Ramos (cell line): Measurements from ENCODE around the gene FGG.

Experiments
- in situ Hi-C: fragments of 300-500 bp; cut with MboI; formaldehyde crosslinking; loops from one replicate; pipeline ENCODE4 v1.14.3; 2022; ENCODE audit warnings: low sequenced_read_pairs; ENCODE audit not compliant: unreplicated experiment

FGG gene

GRCh38 chr4:154589296-154590197, 22.9 kb downstream of the FGG start:
- in situ Hi-C loops = no loop called here

DNA sequence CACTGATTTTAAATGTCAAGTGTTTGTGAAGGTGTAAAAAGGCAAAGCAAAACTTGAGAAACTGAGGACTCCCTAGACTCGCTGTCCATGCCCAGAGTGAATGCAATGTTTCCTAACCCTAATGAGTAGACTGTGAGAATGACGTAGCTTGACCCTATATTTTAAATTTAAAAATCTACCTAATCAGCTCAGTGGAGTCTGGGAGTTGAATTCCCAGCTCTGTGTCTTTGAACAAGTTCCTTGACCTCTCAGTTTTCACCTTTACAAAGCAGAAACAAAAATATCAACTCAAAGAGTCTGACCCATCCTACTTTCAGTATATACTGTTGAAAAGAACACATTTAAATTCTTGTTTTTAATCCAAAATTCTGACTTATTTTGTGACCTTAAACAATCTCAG, 24.3 kb downstream of the FGG start:
- in situ Hi-C loops = no loop called here

- in situ Hi-C loops = no loop called here
Observed at GRCh38 chr4:154586296-154587033, 26.0 kb downstream of the FGG start.

DNA sequence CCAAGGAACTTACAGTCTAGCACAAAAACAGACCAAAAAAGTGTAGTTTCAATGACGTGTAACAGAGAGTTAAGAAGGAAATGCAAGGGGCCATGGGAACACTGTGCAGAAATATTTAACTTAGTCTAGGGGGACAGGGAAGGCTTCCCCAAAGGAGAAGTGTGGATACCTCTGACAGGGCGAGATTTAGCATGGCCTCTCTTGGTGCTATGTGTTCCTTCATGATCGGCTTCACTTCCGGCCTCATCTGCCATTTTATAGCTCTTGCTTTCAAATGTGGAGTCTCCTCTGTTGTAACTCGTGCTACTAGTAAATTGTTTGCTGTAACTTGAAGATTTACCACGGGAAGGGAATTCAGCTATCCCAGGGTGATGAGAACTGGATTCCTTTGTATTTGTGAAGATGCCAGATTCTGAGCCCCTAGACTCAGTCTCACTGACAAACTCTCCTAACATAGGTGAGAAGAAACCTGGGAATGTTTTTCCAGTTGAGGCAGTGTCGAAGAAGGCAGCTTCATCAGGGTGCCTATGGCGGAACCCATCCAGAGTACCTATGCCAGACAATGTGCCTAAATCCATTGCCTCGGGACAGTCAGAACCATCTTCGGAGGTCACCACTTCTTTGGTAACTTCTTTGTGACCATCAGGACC, 27.0 kb downstream of the FGG start:
- in situ Hi-C loops = no loop called here

DNA sequence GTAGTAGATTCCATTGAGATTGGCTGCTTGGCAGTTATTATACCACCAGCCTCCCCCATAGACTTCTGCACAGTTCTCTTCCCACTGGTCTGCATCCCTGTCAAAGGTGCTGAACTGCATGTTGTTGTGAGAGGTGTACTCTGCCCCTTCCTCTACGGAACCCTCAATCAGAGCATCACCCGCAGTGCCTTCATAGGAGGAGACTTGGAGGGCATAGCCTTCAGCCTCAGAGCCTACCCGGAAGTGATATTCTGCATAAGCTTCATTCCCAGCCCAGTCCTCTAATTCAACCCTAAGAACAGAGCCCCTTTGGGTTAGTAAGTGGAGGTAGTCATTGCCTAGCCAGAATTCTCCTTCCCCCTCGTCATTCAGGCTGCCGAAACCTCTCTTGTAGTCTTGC, 28.2 kb downstream of the FGG start:
- in situ Hi-C loops = no loop called here

DNA sequence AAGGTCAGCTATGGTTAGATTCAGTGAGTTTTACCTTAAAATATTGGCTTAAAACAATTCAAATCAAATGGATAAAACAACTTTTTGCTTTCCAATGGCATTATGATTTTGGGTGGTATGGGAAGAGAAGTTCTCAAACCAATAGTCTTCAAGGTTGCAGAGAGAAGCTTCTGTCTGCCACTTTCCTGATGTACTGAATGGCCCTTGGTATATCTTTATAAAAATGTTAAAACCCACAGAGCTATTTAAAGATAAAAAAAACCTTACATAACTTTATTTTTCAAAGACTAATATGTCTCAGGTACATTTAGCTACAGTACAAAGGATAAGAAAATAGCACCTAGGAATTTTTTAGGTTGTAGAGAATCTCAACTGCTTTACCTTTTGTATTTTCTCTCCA, 28.8 kb downstream of the FGG start:
- in situ Hi-C loops = no loop called here

DNA sequence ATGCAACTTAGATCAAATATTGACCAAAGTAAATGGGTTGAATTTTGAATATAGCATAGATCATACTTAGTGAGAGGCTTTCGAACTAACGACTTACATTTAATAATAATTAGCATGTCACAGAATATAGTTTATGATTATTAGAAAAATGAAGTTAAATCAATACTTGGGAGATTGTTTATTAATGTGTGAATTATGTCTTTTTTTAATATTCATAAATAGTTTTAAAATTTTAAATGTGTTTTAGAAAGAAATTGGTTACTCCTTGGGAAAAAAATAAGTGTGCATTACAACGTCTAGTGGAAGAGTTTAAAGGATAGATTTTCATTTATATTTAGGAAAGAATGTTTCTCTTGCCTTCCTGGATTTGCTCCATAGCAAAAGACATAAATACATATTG, 29.2 kb downstream of the FGG start:
- in situ Hi-C loops = no loop called here

- in situ Hi-C loops = no loop called here
Observed at GRCh38 chr4:154582723-154583122, 29.7 kb downstream of the FGG start.

- in situ Hi-C loops = no loop called here
Observed at GRCh38 chr4:154579927-154580326, 32.5 kb downstream of the FGG start.

DNA sequence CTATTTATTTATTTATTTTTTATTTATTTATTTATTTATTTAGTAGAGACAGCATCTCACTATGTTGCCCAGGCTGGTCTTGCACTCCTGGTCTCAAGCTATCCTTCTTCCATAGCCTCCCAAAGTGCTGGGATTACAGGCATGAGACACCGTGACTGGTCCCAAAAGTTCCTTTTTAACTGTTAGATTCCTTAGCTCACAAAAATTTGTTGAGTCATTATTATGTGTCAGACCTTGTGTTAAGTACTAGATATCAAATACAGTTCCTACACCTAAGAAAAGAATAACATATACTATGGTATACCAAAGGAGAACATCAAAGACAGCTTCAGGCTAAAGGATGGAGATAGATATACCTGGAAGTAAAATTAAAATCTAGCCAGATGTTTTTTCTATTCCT, 33.5 kb downstream of the FGG start:
- in situ Hi-C loops = no loop called here

- in situ Hi-C loops = no loop called here
Observed at GRCh38 chr4:154577324-154577723, 35.1 kb downstream of the FGG start.

DNA sequence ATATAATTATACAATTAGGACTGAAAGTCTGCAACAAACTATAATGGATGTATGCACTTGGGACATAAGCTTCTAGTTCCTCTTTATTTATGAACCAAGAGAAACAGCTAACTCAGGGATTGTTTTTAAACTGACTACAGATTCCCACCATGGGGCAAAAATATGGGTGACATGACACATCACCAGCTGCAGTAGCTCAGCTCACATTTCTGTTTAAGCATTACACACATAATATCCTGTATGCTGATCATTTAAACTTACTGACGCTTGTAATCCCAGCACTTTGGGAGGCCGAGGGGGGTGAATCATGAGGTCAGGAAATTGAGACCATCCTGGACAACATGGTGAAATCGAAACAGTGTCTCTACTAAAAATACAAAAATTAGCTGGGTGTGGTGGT, 38.1 kb downstream of the FGG start:
- in situ Hi-C loops = loop anchor here (25.0 kb wide), 1 partner anchor 788 kb away; no protein-coding TSS in a partner anchor

DNA sequence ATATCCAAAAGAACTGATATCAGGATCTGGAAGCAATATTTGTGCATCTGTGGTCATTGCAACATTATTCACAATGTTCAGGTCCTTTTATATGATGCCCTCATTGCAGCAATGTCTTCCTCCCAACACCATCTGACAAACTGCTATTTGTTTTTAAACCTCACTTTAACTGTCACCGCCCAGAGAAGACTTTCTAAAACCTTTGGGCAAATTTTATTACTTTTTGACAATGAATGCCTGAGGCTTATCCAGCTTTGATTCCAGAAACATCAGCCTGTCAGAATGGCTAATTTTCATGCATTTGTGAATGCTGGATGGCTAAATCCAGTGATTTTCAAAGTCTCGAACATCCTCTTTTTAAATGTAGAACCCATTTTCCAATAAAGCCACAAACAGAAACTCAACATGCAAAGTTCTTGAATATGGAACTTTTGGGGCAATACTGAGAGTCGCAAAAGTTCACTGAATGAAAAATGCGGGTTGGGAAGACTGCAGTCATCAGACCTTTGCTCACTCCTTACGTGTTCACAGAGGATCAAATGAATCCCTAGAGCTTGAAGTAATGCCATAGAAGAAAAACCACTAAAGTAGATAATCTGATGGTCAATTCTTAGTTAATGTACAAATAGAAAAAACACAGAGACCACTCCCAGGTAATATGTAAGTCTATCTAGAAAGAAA, 39.1 kb downstream of the FGG start:
- in situ Hi-C loops = loop anchor here (25.0 kb wide), 1 partner anchor 789 kb away; no protein-coding TSS in a partner anchor

- in situ Hi-C loops = loop anchor here (25.0 kb wide), 1 partner anchor 793 kb away; no protein-coding TSS in a partner anchor
Observed at GRCh38 chr4:154569584-154569983, 42.9 kb downstream of the FGG start.

- in situ Hi-C loops = loop anchor here (25.0 kb wide), 1 partner anchor 793 kb away; no protein-coding TSS in a partner anchor
Observed at GRCh38 chr4:154569028-154569427, 43.4 kb downstream of the FGG start.

DNA sequence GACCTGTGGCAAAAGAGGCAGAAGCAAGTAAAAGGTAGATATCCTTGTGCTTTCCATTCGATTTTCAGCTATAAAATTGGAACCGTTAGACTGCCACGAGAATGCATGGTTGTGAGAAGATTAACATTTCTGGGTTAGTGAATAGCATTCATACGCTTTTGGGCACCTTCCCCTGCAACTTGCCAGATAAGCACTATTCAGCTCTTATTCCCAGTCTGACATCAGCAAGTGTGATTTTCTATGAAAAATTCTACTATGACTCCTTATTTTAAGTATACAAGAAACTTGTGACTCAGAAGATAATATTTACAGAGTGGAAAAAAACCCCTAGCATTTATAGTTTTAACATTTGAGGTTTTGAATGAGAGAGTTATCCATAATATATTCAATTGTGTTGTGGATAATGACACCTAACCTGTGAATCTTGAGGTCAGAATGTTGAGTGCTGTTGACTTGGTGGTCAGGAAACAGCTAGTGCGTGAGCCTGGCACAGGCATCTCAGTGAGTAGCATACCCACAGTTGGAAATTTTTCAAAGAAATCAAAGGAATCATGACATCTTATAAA, 45.7 kb downstream of the FGG start:
- in situ Hi-C loops = loop anchor here (25.0 kb wide), 1 partner anchor 796 kb away; no protein-coding TSS in a partner anchor

DNA sequence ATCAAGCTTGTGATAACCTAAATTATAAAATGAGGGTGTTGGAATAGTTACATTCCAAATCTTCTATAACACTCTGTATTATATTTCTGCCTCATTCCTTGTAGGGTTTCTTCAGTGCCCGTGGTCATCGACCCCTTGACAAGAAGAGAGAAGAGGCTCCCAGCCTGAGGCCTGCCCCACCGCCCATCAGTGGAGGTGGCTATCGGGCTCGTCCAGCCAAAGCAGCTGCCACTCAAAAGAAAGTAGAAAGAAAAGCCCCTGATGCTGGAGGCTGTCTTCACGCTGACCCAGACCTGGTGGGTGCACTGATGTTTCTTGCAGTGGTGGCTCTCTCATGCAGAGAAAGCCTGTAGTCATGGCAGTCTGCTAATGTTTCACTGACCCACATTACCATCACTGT, 46.8 kb downstream of the FGG start:
- in situ Hi-C loops = loop anchor here (25.0 kb wide), 1 partner anchor 797 kb away; no protein-coding TSS in a partner anchor

GRCh38 chr4:154564311-154564710, 48.1 kb downstream of the FGG start:
- in situ Hi-C loops = loop anchor here (25.0 kb wide), 1 partner anchor 798 kb away; no protein-coding TSS in a partner anchor

DNA sequence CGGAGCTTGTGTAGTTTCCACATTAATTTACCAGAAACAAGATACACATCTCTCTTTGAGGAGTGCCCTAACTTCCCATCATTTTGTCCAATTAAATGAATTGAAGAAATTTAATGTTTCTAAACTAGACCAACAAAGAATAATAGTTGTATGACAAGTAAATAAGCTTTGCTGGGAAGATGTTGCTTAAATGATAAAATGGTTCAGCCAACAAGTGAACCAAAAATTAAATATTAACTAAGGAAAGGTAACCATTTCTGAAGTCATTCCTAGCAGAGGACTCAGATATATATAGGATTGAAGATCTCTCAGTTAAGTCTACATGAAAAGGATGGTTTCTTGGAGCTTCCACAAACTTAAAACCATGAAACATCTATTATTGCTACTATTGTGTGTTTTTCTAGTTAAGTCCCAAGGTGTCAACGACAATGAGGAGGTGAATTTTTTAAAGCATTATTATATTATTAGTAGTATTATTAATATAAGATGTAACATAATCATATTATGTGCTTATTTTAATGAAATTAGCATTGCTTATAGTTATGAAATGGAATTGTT, 49.7 kb downstream of the FGG start, which contains the start of gene FGB:
Gene FGB, plus strand, starts transcription at position 315 of the 558 bp plus-strand sequence. Its CDS starts 8 bp downstream, at position 323.
- in situ Hi-C loops = loop anchor here (25.0 kb wide), 1 partner anchor 800 kb away; no protein-coding TSS in a partner anchor
